WTC11 (cell line): Measurements from ENCODE around the gene LAMA1. TPM values are rescaled to one million over a fixed set of nuclear protein-coding genes. Genes with fewer than 3 reads are reported as not detected.

ENCODE experiments used
- ATAC-seq: fragments of 200-7000 bp; cut with Tn5 transposase; 2 replicates; pipeline ENCODE4 v1.10.0; 2021; ENCODE audit warnings: mild to moderate bottlenecking, moderate library complexity
- CTCF ChIA-PET: fragments of 300-600 bp; sonication (Branson Sonifier 250); formaldehyde crosslinking; loops from one replicate; lab custom pipeline; 2021; ENCODE audit warnings: antibody characterized with exemption; lab: Charles Lee
- POLR2A ChIA-PET: fragments of 350-600 bp; sonication (Branson Sonifier 250); formaldehyde crosslinking; loops from one replicate; lab custom pipeline; 2021; ENCODE audit warnings: antibody characterized with exemption; lab: Charles Lee
- DNase-seq: peaks from one replicate; pipeline ENCODE4 v3.0.0; 2021; ENCODE audit warnings: low spot score
- H3K27ac Mint-ChIP-seq: 2 replicates; pipeline ENCODE4 v1.8.0; 2021; ENCODE audit warnings: mixed read lengths
- H3K27me3 Mint-ChIP-seq: 2 replicates; pipeline ENCODE4 v1.8.0; 2021; ENCODE audit warnings: low read depth, mild to moderate bottlenecking, moderate library complexity, mixed read lengths
- H3K36me3 Mint-ChIP-seq: 2 replicates; pipeline ENCODE4 v1.8.0; 2021; ENCODE audit warnings: mixed read lengths
- H3K4me1 Mint-ChIP-seq: 2 replicates; pipeline ENCODE4 v1.8.0; 2022; ENCODE audit warnings: mixed read lengths
- H3K4me3 Mint-ChIP-seq: 2 replicates; pipeline ENCODE4 v1.8.0; 2021; ENCODE audit warnings: mild to moderate bottlenecking, moderate library complexity, mixed read lengths
- H3K9me3 Mint-ChIP-seq: 2 replicates; pipeline ENCODE4 v1.8.0; 2021; ENCODE audit warnings: mixed read lengths
- AFF4 ChIP-seq: sonication (generic); formaldehyde crosslinking; IDR thresholded peaks from 2 replicates; pipeline ENCODE4 v1.8.1; 2023; ENCODE audit warnings: mild to moderate bottlenecking, missing genetic modification reagents, borderline replicate concordance
- ARID4B ChIP-seq: sonication (generic); formaldehyde crosslinking; IDR thresholded peaks from 2 replicates; pipeline ENCODE4 v1.8.0; 2023; ENCODE audit warnings: missing genetic modification reagents, mild to moderate bottlenecking, borderline replicate concordance
- CREM ChIP-seq: sonication (generic); formaldehyde crosslinking; IDR thresholded peaks from 2 replicates; pipeline ENCODE4 v1.8.1; 2022; ENCODE audit warnings: mild to moderate bottlenecking, missing genetic modification reagents, moderate library complexity
- E2F4 ChIP-seq: sonication (generic); formaldehyde crosslinking; IDR thresholded peaks from 2 replicates; pipeline ENCODE4 v1.8.1; 2022; ENCODE audit warnings: low read depth, mild to moderate bottlenecking, moderate library complexity, missing genetic modification reagents, borderline replicate concordance
- FOXK1 ChIP-seq: sonication (generic); formaldehyde crosslinking; IDR thresholded peaks from 2 replicates; pipeline ENCODE4 v1.8.0; 2022; ENCODE audit warnings: mild to moderate bottlenecking, moderate library complexity, missing genetic modification reagents
- GABPB1 ChIP-seq: sonication (generic); formaldehyde crosslinking; IDR thresholded peaks from 2 replicates; pipeline ENCODE4 v1.8.1; 2023; ENCODE audit warnings: mild to moderate bottlenecking, missing genetic modification reagents
- GRHL2 ChIP-seq: fragments of 250-450 bp; sonication (Bioruptor Pico); IDR thresholded peaks from 2 replicates; pipeline ENCODE4 v1.8.0; 2022; ENCODE audit warnings: mild to moderate bottlenecking, moderate library complexity; ENCODE audit not compliant: insufficient replicate concordance, severe bottlenecking
- MAX ChIP-seq: sonication (generic); formaldehyde crosslinking; IDR thresholded peaks from 2 replicates; pipeline ENCODE4 v1.8.0; 2022; ENCODE audit warnings: mild to moderate bottlenecking, missing genetic modification reagents
- NFE2L1 ChIP-seq: sonication (generic); formaldehyde crosslinking; IDR thresholded peaks from 2 replicates; pipeline ENCODE4 v1.8.1; 2023; ENCODE audit warnings: missing genetic modification reagents
- PREB ChIP-seq: sonication (generic); formaldehyde crosslinking; IDR thresholded peaks from 2 replicates; pipeline ENCODE4 v1.8.1; 2022; ENCODE audit warnings: mild to moderate bottlenecking, missing genetic modification reagents, moderate library complexity, borderline replicate concordance
- PRRX2 ChIP-seq: fragments of 250-450 bp; sonication (Bioruptor Pico); IDR thresholded peaks from 2 replicates; pipeline ENCODE4 v1.8.0; 2021; ENCODE audit warnings: mild to moderate bottlenecking
- TEAD1 ChIP-seq: sonication (generic); formaldehyde crosslinking; IDR thresholded peaks from 2 replicates; pipeline ENCODE4 v1.8.0; 2022; ENCODE audit warnings: mild to moderate bottlenecking, missing genetic modification reagents
- USF2 ChIP-seq: sonication (generic); formaldehyde crosslinking; IDR thresholded peaks from 2 replicates; pipeline ENCODE4 v1.8.1; 2023; ENCODE audit warnings: mild to moderate bottlenecking, missing genetic modification reagents, moderate library complexity
- ZMAT4 ChIP-seq: fragments of 250-450 bp; sonication (Bioruptor Pico); IDR thresholded peaks from 2 replicates; pipeline ENCODE4 v1.9.0; 2021; ENCODE audit warnings: mild to moderate bottlenecking
- ZNF121 ChIP-seq: sonication (generic); formaldehyde crosslinking; IDR thresholded peaks from 2 replicates; pipeline ENCODE4 v1.8.0; 2023; ENCODE audit warnings: missing genetic modification reagents
- ZNF281 ChIP-seq: sonication (generic); formaldehyde crosslinking; IDR thresholded peaks from 2 replicates; pipeline ENCODE4 v1.8.0; 2023; ENCODE audit warnings: mild to moderate bottlenecking, missing genetic modification reagents
- ZNF317 ChIP-seq: sonication (generic); formaldehyde crosslinking; IDR thresholded peaks from 2 replicates; pipeline ENCODE4 v1.8.1; 2023; ENCODE audit warnings: low read depth, mild to moderate bottlenecking, moderate library complexity, missing genetic modification reagents, borderline replicate concordance
- total RNA-seq: library from RNA; stranded (reverse); gene quantifications from 3 replicates; pipeline ENCODE4 v1.2.3, GENCODE V29; 2021

Gene LAMA1
- total RNA-seq, 1 experiment from 2014 or later: 50.7 TPM

GRCh38 chr18:6980363-6980762 is 137.2 kb downstream of the LAMA1 start (continued):
- TF ChIP-seq ZNF281: no peak
- no peak for TF ChIP-seq ZMAT4 (CRISPR knock-in tag)
- no peak for TF ChIP-seq PREB (CRISPR knock-in tag)
- no peak for TF ChIP-seq ARID4B (CRISPR knock-in tag)

- no peaks in the 10 kb centered on the region for H3K9me3 Mint-ChIP-seq
- DNase-seq: no peak
- H3K27me3 Mint-ChIP-seq: no peaks in the 10 kb centered on the region
- TF ChIP-seq PRRX2 (CRISPR knock-in tag): no peak
- TF ChIP-seq TEAD1 (CRISPR knock-in tag): no peak
- TF ChIP-seq MAX (CRISPR knock-in tag): no peak
- H3K27ac Mint-ChIP-seq: no peak overlapping the region
- no peak for ATAC-seq
- ChIA-PET POLR2A (no interaction called here), CTCF (no interaction called here)
- peaks cover 48% of the 10 kb centered on the region for H3K36me3 Mint-ChIP-seq
- no peak overlapping the region for H3K4me3 Mint-ChIP-seq
- peaks cover 6% of the 10 kb centered on the region; the same call in 1 of the 2 replicates for H3K4me1 Mint-ChIP-seq
Observed at GRCh38 chr18:6979954-6980353, 137.6 kb downstream of the LAMA1 start.

GRCh38 chr18:6976935-6977334 is 140.7 kb downstream of the LAMA1 start:
- TF ChIP-seq GRHL2 (no peak), E2F4 (CRISPR knock-in tag) (no peak), USF2 (CRISPR knock-in tag) (no peak), NFE2L1 (CRISPR knock-in tag) (no peak), CREM (CRISPR knock-in tag) (no peak), ZNF121 (no peak), MAX (CRISPR knock-in tag) (no peak), AFF4 (no peak), ZNF317 (no peak), GABPB1 (CRISPR knock-in tag) (no peak), FOXK1 (no peak)
- TF ChIP-seq, all 79 proteins: peak for 0
- Mint-ChIP-seq H3K36me3 (peaks cover 57% of the 10 kb centered on the region), H3K9me3 (no peaks in the 10 kb centered on the region), H3K27ac (no peak overlapping the region), H3K27me3 (no peaks in the 10 kb centered on the region), H3K4me1 (peaks cover 2% of the 10 kb centered on the region), H3K4me3 (no peak overlapping the region)
- CTCF ChIA-PET: no interaction called here
- no peak for ATAC-seq
- POLR2A ChIA-PET: no interaction called here
- DNase-seq: no peak
